DMS 273 (cell line): ENCODE measurements around the gene NECAB2.
A peak's percentile ranks its signal among the peaks of the same experiment; 100 is the strongest.

ENCODE experiments used
- DNase-seq: peaks from one replicate; lab custom pipeline; 2025; ENCODE audit not compliant: unreplicated experiment; lab: John Stamatoyannopoulos, UW

Gene NECAB2

DNA sequence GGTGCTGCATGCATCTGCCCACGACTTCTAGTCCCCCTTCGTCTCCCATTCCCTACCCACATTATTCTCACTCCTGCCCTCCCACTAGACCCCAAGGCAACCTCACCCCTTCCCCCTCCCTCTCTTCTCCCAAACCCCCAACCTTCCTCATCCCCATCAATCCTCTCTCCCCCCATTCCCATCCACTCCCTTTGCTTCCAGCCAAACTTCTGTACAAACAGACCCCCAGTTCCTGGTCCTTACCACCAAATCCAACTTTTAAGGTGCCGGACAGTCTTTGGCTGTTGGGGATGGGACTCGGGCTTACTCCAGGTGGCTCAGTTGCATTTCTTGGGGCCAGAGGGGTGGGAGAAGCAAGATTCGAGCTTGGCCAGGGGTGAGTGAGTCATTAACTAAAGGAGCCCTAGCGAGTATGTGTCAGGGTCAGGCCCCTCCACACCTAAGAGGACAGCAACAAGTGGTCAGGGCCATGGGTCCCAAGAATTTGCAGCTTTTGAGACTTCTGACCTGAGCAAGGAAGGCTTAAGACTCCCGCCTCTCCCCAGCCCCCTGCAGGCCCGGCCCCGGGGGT lies 74.3 kb downstream of the NECAB2 start, which contains the start of gene SLC38A8:
Gene SLC38A8 (minus strand): TSS at position 488 of the 571 bp plus-strand sequence. CDS start 638 bp downstream, outside the sequence.
- no peak for DNase-seq

DNA sequence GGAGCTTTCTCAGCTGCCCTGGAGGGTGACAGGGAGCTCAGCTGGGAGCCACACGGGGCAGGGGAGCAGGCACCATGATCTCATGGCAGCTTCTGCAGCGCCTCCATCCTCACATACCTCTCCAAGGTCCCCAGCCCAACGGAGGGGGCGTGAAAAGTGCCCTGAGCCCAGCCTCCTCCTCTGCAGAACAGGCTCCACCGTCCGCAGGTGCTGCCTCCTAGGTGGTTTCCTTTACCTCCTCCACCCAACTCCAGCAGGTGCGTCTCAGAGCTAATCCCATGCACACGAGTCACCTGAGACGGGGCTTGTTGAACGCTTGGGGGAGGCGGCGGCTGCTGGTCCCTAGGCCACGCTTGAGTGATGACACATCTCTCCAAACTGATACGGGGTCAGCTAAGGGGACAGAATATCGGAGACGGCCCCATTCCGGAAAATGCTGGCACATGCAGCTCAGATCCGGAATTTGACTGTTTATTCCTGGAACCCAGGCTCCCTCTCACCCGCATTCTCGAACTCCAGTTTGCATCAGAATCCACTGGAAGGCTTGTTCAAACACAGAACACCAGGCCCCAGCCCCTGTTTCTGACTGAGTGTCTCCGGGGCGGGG lies 74.9 kb downstream of the NECAB2 start:
- DNase-seq = no peak

DNA sequence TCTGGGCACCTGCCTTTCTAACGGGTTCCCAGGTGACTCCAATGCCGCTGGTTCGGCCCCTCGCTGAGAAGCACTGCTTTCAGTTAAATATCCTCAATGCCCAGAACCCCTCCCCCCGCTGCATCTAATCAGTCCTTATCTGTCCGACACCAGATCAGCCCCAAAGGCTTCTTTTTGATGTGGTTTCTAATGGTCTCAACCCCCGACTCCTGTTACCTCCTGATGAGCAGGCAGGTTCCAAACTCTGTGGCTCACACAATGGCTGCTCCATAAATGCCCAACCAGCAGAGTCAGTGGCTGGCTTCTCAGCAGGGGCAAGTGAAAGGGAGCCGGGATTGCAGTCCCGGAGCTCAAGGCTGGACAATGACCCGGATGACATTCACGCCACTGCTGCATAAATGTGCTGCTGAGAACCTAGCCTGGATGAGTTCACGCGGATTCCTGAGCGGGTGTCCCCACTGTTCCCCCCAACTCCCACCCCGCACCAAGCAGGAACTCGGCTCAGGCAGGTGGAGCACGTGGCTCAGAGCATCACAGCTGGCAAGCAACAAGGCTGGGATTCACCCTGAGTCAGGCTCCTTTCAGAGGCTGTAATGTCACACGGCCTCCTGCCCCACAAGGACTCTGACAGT lies 75.6 kb downstream of the NECAB2 start:
- DNase-seq = no peak

DNA sequence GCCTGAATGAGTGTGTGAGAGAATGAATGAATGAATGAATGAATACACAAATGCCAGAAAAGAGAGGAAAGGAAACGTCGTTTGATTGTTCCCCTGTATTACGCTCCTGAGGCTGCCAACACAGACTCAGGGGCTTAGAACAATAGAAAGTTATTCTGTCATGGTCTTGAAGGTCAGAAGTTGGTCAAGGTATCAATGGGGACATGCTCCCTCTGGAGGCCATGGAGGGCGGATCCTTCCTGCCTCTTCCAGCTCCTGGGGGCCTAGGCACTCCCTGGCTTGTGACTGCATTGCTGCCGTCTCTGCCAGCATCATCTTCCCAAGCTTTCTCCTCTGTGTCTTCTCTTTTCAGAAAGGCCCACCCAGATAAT lies 76.1 kb downstream of the NECAB2 start:
- DNase-seq = peak; percentile 54

- no peak for DNase-seq
Observed at GRCh38 chr16:84045001-84045817, 77.2 kb downstream of the NECAB2 start.

GRCh38 chr16:84045818-84046470 lies 77.9 kb downstream of the NECAB2 start:
- no peak for DNase-seq

GRCh38 chr16:84047206-84047605 lies 79.2 kb downstream of the NECAB2 start:
- no peak for DNase-seq

DNA sequence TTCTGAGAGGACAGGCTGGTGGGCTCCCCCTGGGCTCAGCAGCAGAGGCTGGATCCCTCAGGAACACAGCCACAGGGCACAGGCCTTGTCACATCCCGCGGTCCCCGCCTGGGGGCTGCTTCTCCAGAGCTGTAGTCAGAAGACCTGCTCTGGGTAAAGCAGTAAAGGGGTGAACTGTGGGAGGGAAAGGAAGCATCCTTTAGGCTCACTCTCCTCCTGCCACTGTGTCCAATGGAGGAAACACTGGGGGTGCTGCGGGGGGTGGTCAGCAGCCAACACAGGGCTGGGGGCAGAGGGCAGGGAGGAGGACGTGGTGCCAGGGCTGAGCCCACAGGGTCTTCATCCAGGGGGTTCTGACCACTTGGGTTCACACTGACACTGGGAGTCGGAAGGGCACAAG lies 79.6 kb downstream of the NECAB2 start:
- no peak for DNase-seq

DNA sequence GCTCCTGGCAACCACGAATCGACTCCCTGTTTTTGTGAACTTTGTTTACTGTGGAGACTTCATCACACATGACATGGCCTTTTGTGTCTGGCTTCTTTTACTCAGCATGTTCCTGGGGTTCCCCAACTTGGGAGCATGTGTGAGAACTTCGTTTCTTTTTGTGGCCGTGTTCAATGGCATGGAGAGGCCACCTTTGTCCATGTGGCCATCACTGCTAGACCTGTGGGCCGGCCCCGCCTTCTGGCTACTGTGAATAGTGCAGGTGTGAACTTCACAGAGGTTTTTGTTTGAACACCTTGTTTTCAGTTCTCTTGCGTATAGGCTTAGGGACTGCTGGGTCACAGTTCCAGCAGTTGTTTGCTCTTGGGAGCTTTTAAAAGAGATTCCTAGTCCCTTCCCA lies 80.2 kb downstream of the NECAB2 start:
- DNase-seq = no peak

- no peak for DNase-seq
Observed at GRCh38 chr16:84048871-84049270, 80.8 kb downstream of the NECAB2 start.

DNA sequence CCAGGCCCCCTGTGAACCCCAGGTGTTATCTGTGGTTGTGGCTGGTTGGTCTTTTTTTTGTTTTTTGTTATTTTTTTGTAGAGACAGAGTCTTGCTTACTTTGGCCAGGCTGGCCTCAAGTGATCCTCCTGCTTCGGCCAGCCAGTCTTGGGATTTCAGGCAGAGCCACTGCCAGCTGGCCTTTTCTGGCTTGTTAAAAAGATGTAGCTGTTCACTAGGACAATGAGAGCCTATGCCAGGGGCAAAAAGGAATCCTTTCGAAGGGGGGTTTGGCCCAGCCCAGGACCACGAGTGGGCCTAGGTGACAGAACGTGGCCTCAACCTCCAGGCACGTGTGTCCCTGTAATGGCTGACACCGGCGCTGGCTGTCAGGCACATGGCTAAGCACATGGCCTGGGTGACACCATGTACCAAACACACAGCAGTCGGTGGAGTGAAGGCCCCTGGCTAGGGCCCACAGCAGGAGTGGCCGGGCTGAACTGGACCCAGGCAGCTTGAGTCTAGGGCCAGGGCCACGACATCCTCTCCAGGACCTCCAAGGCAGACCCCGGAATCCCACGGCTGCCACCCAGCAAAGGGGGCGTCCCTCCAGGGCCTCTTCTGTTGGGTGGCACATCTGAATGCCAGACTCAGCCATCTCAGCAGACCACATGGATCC lies 81.5 kb downstream of the NECAB2 start:
- DNase-seq = no peak

- no peak for DNase-seq
Observed at GRCh38 chr16:84050316-84050715, 82.3 kb downstream of the NECAB2 start.

DNA sequence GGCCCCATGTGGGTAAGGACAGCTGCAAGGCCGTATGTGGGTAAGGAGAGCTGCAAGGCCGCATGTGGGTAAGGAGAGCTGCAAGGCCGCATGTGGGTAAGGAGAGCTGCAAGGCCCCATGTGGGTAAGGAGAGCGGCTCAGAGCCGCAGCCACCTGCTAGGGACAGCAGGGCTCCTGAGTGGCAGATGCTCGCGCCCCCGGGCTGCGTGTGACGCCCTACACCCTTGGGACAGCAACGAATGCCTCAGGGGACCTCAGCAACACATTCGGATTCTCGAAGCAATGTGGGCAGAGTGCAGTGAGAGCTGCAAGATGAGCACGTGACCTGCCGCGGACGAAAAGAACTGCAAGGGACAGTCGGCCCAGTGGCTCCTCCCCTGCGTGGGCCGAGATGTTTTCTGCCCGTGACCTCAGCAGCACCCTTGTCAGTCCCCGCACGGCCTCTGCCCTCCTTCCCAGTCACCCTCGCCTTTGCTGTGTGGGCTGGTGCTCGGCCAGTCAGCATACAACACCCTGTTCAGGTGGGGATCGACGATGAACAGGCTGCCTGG lies 84.1 kb downstream of the NECAB2 start:
- no peak for DNase-seq
